RWPE2 (cell line): Measurements from ENCODE around the gene TSPEAR.

Experiments used
- ATAC-seq: fragments of 200-7000 bp; cut with Tn5 transposase; 3 replicates; pipeline ENCODE4 v1.9.1; 2021; ENCODE audit warnings: low read depth
- DNase-seq: peaks from one replicate; pipeline ENCODE4 v3.0.0-alpha.2; 2020; ENCODE audit warnings: low spot score
- H3K27ac ChIP-seq: fragments of 450-650 bp; 2 replicates; pipeline ENCODE4 v1.5.1; 2017; ENCODE audit warnings: mild to moderate bottlenecking; ENCODE audit not compliant: poor library complexity, severe bottlenecking
- H3K27me3 ChIP-seq: fragments of 250-450 bp; sonication (Bioruptor Pico); 2 replicates; pipeline ENCODE4 v1.5.1; 2021; ENCODE audit warnings: mild to moderate bottlenecking, moderate library complexity; ENCODE audit not compliant: insufficient read depth, poor library complexity, severe bottlenecking
- H3K36me3 ChIP-seq: fragments of 250-450 bp; sonication (Bioruptor Pico); 2 replicates; pipeline ENCODE4 v1.5.1; 2020; ENCODE audit warnings: low read depth, mild to moderate bottlenecking, moderate library complexity
- H3K4me1 ChIP-seq: fragments of 250-450 bp; sonication (Bioruptor Pico); 2 replicates; pipeline ENCODE4 v1.5.1; 2021; ENCODE audit warnings: mild to moderate bottlenecking, moderate library complexity; ENCODE audit not compliant: insufficient read depth, poor library complexity, severe bottlenecking
- H3K4me3 ChIP-seq: fragments of 250-450 bp; sonication (Bioruptor Pico); 2 replicates; pipeline ENCODE4 v1.5.1; 2021; ENCODE audit warnings: mild to moderate bottlenecking, moderate library complexity; ENCODE audit not compliant: severe bottlenecking
- H3K9me3 ChIP-seq: fragments of 250-450 bp; sonication (Bioruptor Pico); 2 replicates; pipeline ENCODE4 v1.5.1; 2021; ENCODE audit warnings: mild to moderate bottlenecking, moderate library complexity; ENCODE audit not compliant: severe bottlenecking
- TF ChIP-seq, protein P1 (sequence below): fragments of 450-650 bp; IDR thresholded peaks from one replicate; pipeline ENCODE4 v1.5.1; 2017; ENCODE audit warnings: mild to moderate bottlenecking, moderate library complexity; ENCODE audit not compliant: poor library complexity, severe bottlenecking

The TSPEAR gene

DNA sequence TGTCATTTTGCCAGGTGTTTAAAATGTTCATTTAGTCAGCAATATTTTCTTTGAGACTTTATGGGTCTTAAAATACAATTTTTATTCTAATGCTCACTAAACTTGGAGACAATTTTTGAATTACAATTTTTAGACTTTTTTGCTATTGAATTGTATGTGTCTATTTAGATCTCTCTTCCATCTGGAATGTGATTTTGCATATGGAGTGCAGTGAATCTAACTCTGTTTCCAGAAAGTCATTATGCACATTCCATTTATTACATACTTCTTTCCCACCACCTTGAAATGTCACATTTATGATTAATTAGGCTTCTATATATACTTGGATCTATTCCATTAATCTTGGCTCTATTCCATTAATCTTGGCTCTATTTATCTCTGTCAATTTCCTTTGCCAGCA is 5.6 kb upstream of the TSPEAR start:
- no peak overlapping the region for H3K4me3 ChIP-seq
- no peaks in the 10 kb centered on the region for H3K4me1 ChIP-seq
- no peak overlapping the region for H3K27ac ChIP-seq
- peaks cover 57% of the 10 kb centered on the region for H3K27me3 ChIP-seq
- TF ChIP-seq, protein P1, sequence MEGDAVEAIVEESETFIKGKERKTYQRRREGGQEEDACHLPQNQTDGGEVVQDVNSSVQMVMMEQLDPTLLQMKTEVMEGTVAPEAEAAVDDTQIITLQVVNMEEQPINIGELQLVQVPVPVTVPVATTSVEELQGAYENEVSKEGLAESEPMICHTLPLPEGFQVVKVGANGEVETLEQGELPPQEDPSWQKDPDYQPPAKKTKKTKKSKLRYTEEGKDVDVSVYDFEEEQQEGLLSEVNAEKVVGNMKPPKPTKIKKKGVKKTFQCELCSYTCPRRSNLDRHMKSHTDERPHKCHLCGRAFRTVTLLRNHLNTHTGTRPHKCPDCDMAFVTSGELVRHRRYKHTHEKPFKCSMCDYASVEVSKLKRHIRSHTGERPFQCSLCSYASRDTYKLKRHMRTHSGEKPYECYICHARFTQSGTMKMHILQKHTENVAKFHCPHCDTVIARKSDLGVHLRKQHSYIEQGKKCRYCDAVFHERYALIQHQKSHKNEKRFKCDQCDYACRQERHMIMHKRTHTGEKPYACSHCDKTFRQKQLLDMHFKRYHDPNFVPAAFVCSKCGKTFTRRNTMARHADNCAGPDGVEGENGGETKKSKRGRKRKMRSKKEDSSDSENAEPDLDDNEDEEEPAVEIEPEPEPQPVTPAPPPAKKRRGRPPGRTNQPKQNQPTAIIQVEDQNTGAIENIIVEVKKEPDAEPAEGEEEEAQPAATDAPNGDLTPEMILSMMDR: no peak
- DNase-seq: no peak
- no peaks in the 10 kb centered on the region for H3K36me3 ChIP-seq
- H3K9me3 ChIP-seq: no peaks in the 10 kb centered on the region
- ATAC-seq: no peak

DNA sequence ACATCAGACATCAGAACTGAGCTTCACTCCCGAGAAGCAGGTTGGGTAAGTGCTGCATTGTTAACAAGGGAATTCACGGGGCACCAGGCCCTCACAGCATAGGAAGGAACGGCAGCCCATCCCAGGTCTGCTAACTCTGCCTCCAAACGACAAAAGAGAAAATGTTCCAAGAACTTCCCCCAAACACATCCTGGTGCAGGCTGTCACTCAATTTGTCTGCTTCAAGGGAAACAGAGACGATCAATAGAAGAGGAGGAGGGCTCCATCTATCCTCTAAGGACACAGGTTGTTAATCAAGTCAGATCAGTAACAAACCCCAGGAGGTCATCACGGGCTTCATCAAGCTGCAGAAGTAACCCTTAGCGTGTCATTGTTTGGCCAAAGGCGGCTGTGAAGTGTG is 3.5 kb upstream of the TSPEAR start:
- Histone ChIP-seq H3K4me1 (peaks cover 2% of the 10 kb centered on the region), H3K27me3 (peaks cover 70% of the 10 kb centered on the region), H3K36me3 (no peaks in the 10 kb centered on the region), H3K27ac (no peak overlapping the region), H3K4me3 (no peak overlapping the region), H3K9me3 (peaks cover under 1% of the 10 kb centered on the region)
- TF ChIP-seq, protein P1: no peak
- DNase-seq (no peak), ATAC-seq (no peak)

DNA sequence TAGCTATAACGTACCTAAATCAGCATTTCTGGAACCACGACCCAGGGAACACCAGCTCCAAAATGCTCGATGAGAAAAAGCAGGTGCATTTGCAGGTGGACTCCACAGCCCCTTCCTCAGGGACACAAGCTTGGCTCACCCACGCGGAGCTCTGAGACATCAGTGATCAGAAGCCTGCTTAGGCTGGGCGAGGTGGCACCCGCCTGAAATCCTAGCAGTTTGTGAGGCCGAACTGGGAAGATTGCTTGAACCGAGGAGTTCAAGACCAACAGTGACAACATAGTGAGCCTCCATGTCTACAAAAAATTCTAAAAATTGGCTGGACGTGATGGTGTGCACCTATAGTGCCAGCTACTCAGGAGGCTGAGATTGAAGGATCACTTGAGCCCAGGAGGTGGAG is 2.5 kb upstream of the TSPEAR start:
- TF ChIP-seq, protein P1: no peak
- peaks cover 2% of the 10 kb centered on the region for H3K9me3 ChIP-seq
- H3K4me1 ChIP-seq: peaks cover 9% of the 10 kb centered on the region
- ATAC-seq: no peak
- DNase-seq: no peak
- H3K27ac ChIP-seq: no peak overlapping the region
- peaks cover 70% of the 10 kb centered on the region for H3K27me3 ChIP-seq
- H3K4me3 ChIP-seq: no peak overlapping the region
- H3K36me3 ChIP-seq: no peaks in the 10 kb centered on the region

DNA sequence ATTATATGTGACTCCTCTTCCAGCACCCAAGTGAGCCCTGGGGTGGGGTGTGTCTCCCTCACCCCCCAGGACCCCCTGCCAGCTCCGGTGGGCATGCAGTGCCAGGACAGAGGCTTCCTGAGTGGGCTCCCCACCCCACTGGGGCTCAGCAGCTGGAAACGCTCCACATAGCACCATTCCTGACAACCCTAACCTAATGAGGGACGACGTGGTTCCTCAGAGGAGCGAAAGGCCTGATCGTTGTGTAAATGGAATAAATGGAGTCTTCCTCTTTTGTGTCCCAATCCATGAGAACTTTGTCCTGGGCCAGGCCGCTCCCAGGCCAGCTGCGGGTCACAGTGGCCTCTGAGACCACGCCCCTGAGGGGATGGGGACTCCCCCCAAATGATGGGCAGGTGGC is 1.8 kb upstream of the TSPEAR start:
- Histone ChIP-seq H3K4me1 (peaks cover 9% of the 10 kb centered on the region), H3K27me3 (peaks cover 72% of the 10 kb centered on the region)

More for the DNA sequence above, 1.8 kb upstream of the TSPEAR start:
- Histone ChIP-seq H3K27ac (no peak overlapping the region), H3K36me3 (no peaks in the 10 kb centered on the region), H3K9me3 (peaks cover 2% of the 10 kb centered on the region), H3K4me3 (no peak overlapping the region)
- DNase-seq (no peak), ATAC-seq (no peak)
- TF ChIP-seq, protein P1: no peak
